ENCODE data around the gene MYL12B.
A peak's percentile ranks its signal among the peaks of the same experiment; 100 is the strongest.
"Not testable (repeated sequence)": the region's sequence is repeated elsewhere in the genome, so short reads cannot be mapped to it uniquely, and the experiment has no call there.

MYL12B gene

GRCh38 chr18:3261373-3262233 lies at the start of gene MYL12B:
Gene MYL12B (plus strand): TSS chr18:3262133. CDS start chr18:3272899, 10,766 bp downstream.
- DNase-seq (ENCODE audit: low read depth): peak; percentile 54

DNA sequence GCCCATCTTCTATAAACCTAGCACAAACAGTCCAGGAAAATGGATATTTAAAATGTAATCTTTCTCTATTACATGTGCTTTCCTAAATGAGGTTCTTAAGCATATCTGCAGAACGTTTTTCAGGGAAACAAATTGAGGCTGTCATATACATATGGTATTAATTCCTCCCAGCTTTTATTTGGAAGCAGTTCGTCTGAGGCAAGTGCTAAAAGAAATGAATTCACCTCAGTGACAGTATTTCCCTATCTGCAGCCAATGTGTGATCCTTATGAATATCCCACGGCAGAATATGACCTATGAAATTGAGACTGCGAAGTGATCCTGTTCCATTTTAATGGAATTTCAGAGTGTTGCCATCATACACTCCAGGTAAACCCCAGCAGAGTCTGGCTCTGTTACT lies 49.3 kb upstream of the MYL12B start:
- no peak for DNase-seq (ENCODE audit: low read depth)

- no peak for DNase-seq (ENCODE audit: low read depth)
Measured at GRCh38 chr18:3213300-3214059, 48.5 kb upstream of the MYL12B start.

DNA sequence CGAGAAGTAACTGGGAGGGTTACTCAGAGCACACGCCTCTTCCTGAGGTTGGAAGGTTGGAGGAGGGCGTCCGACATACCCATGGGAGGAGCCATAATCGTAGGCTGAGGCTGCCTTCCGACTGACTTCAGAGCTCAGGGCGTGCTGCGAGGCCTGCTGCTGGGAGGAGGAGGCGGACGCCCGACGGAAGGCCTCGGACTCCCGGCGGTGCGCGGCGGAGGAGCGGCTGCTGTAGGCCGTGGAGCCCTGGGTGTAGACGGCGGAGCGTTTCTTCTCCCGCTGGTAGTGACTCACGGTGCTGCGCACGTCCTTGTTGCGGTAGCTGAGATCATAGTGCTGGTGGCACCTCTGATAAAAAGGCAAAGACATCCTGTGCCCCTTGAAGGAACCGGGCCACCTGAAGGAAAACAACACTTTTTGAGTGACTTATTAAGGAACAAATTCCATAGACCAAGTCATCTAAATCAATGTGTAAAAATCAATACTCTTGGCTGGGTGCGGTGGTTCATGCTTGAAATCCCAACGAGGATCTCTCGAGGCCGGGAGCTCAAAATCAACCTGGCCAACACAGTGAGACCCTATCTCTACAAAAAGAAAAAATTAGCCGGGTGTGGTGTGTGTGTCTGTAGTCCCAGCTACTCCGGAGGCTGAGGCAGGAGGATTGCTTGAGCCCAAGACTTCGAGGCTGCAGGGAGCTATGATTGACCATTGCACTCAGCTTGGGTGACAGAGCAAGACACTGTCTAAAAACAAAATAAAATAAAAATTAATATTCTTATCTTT lies 46.9 kb upstream of the MYL12B start:
- no peak for DNase-seq (ENCODE audit: low read depth)

GRCh38 chr18:3216987-3217386 lies 44.9 kb upstream of the MYL12B start:
- no peak for DNase-seq (ENCODE audit: low read depth)

DNA sequence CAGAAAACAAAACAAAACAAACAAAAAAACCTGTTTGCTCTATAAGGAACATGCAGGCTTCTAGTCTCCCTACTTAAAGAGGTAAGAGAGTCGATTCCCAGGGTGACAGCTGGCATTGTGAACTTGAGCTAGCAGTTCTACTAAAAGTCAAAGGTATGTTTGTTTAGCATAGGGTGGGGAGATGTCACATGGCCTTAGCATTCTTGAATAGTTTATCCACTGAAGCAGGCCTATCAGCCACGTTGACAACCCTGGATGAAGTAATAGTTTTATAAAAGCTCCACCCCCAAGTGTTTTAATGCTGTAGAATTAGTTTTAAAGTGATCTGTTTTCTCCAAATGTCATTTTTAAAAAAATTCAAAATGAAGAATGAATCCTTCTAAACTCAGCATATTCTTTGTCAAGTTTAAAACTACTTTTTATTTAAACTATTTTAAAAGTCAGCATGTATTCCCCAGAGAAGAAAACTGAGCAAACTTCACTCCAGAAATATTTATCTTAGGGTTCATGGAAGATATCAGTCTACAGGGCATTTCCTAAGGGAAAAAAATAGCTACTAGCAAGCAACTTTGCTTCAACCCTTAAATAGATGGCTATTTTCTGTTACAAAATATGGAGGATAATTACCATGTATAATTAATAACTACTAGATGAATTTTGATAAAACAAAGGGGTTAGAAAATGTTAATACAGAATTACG lies 43.8 kb upstream of the MYL12B start:
- DNase-seq (ENCODE audit: low read depth): no peak

DNA sequence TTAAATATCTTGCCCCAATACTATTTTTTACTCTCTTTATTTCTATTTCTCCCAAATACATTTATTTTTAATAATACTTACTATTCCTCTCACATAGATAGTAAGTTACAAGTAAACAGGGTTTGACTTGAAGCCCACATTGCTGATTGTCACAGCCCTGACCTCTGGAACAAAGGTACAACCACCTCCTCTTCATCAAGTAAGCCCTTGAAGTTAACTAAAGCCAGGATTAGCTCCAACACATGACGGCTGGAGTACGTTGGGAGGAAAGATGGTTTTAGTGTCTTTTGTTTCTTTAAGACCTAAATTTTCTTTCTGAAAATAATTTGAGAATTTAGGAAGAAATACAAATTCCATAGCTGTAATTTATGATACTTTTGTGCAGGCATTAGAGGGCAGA lies 43.1 kb upstream of the MYL12B start:
- no peak for DNase-seq (ENCODE audit: low read depth)

GRCh38 chr18:3219241-3219630 lies 42.7 kb upstream of the MYL12B start:
- DNase-seq (ENCODE audit: low read depth): no peak

- no peak for DNase-seq (ENCODE audit: low read depth)
Measured at GRCh38 chr18:3219631-3220335, 42.1 kb upstream of the MYL12B start, which contains the start of gene MYOM1. Gene MYOM1 (minus strand): TSS chr18:3219968. CDS start chr18:3215223, 4,745 bp downstream.

DNA sequence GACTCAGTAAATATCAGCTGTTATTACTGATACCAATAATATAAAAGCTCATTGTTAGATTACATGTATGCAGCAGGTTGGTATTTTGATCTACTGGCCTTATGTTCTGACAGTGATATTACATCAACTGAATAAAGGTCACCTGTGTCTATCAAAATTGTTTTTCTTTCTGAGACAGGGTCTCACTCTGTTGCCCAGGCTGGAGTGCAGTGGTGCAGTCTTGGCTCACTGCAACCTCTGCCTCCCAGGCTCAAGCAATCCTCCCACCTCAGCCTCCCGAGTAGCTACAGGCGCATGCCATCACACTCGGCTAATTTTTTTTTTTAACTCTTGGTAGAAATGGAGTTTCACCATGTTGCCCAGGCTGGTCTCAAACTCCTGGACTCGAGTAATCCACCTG lies 41.1 kb upstream of the MYL12B start:
- DNase-seq (ENCODE audit: low read depth): not testable (repeated sequence)

- DNase-seq (ENCODE audit: low read depth): no peak
Measured at GRCh38 chr18:3221496-3221895, 40.4 kb upstream of the MYL12B start.

DNA sequence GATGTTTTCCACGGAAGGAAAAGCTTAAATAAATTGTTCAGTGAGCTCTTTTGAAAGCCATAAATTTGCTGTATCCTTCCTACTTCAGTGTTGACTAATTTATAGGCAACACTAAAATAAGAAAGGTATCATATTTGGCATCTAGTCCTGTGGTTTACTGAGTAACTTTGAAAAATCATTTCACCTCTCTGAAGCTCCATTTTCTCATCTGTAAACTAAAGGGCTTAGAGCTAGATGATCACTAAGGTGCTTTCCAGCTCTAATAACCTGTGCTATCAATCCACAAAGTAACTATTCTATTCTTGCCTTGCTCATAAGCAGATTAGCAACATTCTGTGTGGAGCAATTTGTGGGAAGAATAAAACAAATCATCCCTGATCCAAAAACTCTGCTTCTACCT lies 38.6 kb upstream of the MYL12B start:
- DNase-seq (ENCODE audit: low read depth): no peak

DNA sequence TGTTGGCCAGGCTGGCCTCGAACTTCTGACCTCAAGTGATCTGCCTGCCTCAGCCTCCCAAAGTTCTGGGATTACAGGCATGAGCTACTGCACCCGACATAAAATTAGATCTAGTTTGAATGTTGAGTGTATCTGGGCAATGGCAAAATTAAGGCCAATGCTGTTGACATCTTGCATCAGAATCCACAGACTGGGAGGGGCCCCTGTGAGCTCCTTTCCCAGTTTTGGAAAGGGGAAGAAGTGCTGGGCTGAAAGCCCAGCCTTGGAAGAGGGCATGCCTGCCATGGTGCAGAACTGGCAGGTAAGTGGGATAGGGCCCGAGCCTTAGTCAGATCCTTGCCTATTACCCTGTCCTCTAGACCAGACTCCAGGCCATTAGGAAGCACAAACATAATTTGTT lies 37.7 kb upstream of the MYL12B start:
- no peak for DNase-seq (ENCODE audit: low read depth)

DNA sequence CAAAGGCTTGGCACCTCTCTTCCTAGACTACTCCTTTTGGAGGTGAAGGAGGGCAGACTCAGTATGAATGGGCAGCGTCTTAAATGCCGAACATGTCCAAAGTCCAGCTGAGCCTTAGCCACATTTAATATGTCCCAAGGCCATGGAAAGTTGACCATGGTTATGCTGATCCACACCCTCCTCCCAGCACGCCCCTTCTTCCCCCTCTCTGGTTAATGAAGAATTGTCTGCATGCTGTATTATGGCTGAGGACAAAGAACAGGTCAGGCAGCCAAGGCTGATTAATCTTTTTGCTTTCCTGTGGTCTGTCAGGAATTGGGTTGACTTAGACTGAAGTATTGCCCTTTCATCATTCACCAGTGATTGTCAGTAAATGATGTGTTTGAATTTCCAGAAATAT lies 36.3 kb upstream of the MYL12B start:
- DNase-seq (ENCODE audit: low read depth): no peak

DNA sequence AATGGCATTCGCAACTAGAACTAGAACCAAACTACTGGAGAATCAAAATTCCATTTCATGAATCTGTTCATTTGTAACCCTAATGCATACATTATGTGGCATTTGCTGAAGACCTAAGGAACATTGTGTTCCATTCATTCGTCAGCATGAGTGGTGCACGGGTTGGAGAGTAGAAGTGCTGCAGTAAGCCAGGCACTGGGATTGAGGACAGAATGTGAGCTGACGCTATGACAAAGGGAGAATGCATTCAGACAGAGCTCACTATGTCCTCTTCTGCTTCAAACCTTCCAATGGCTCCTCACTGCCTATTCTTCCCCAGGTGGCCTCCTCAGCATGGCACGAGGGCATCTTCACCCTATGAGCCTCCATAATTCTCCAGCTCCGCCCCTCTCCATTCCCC lies 35.9 kb upstream of the MYL12B start:
- no peak for DNase-seq (ENCODE audit: low read depth)

- DNase-seq (ENCODE audit: low read depth): no peak
Measured at GRCh38 chr18:3230401-3231334, 31.3 kb upstream of the MYL12B start.

DNA sequence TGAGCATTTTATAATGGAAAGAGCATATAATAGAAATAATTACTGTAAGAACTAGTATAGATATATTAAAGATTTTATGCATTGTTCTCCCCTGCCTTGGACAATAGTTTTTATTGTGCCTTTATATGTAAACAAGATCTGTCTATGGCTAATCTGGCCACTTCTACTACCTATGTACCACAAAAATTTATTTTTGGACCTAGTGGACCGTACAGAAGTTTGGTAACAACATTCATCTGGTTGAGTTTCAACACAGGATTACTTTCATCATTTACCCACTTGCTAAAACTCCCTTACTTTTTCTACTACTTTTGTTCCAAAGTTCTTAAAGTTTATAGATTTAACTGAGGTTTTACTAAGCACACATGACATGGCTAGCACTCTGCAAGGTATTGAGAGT lies 28.9 kb upstream of the MYL12B start:
- no peak for DNase-seq (ENCODE audit: low read depth)

GRCh38 chr18:3233433-3234168 lies 28.3 kb upstream of the MYL12B start:
- no peak for DNase-seq (ENCODE audit: low read depth)

GRCh38 chr18:3234457-3234856 lies 27.5 kb upstream of the MYL12B start:
- DNase-seq (ENCODE audit: low read depth): no peak

Data from stromal cell of bone marrow (primary cell).